ENCODE results near the gene PDE3B. TPM values are rescaled to one million over a fixed set of nuclear protein-coding genes. Genes with fewer than 3 reads are reported as not detected.
"Not testable (repeated sequence)": the region's sequence is repeated elsewhere in the genome, so short reads cannot be mapped to it uniquely, and the experiment has no call there.

The PDE3B gene
- total RNA-seq, 1 donor from 2014 or later: 14.1 TPM

- H3K27ac Mint-ChIP-seq (ENCODE audit: unreplicated experiment): no peak overlapping the region
- H3K27me3 Mint-ChIP-seq (ENCODE audit: unreplicated experiment): no peaks in the 10 kb centered on the region
- no peak for DNase-seq
- no peak overlapping the region for H3K4me3 Mint-ChIP-seq (ENCODE audit: unreplicated experiment)
- peaks cover 5% of the 10 kb centered on the region for H3K4me1 Mint-ChIP-seq (ENCODE audit: low read depth, unreplicated experiment)
- H3K9me3 Mint-ChIP-seq (ENCODE audit: unreplicated experiment): peaks cover 3% of the 10 kb centered on the region
- TF ChIP-seq CTCF (IDR thresholded peaks at IDR 0.05; ENCODE audit: partially characterized antibody, unreplicated experiment): no peak
- no peaks in the 10 kb centered on the region for H3K36me3 Mint-ChIP-seq (ENCODE audit: unreplicated experiment)
Measured at GRCh38 chr11:14793546-14793945, 149.9 kb downstream of the PDE3B start.

GRCh38 chr11:14796028-14796427, 152.4 kb downstream of the PDE3B start:
- H3K4me3 Mint-ChIP-seq (ENCODE audit: unreplicated experiment); H3K27me3 Mint-ChIP-seq (ENCODE audit: unreplicated experiment); H3K27ac Mint-ChIP-seq (ENCODE audit: unreplicated experiment); H3K4me1 Mint-ChIP-seq (ENCODE audit: low read depth, unreplicated experiment); DNase-seq; H3K9me3 Mint-ChIP-seq (ENCODE audit: unreplicated experiment); H3K36me3 Mint-ChIP-seq (ENCODE audit: unreplicated experiment): not testable (repeated sequence)

GRCh38 chr11:14803846-14804245, 160.2 kb downstream of the PDE3B start:
- H3K36me3 Mint-ChIP-seq (ENCODE audit: unreplicated experiment): no peaks in the 10 kb centered on the region
- DNase-seq: no peak
- no peak overlapping the region for H3K27ac Mint-ChIP-seq (ENCODE audit: unreplicated experiment)
- no peak for TF ChIP-seq CTCF (IDR thresholded peaks at IDR 0.05; ENCODE audit: partially characterized antibody, unreplicated experiment)
- H3K9me3 Mint-ChIP-seq (ENCODE audit: unreplicated experiment): no peaks in the 10 kb centered on the region
- no peaks in the 10 kb centered on the region for H3K27me3 Mint-ChIP-seq (ENCODE audit: unreplicated experiment)
- H3K4me1 Mint-ChIP-seq (ENCODE audit: low read depth, unreplicated experiment): no peaks in the 10 kb centered on the region
- H3K4me3 Mint-ChIP-seq (ENCODE audit: unreplicated experiment): no peak overlapping the region

- H3K27ac Mint-ChIP-seq (ENCODE audit: unreplicated experiment): no peak overlapping the region
- H3K27me3 Mint-ChIP-seq (ENCODE audit: unreplicated experiment): peaks cover 1% of the 10 kb centered on the region
- H3K36me3 Mint-ChIP-seq (ENCODE audit: unreplicated experiment): no peaks in the 10 kb centered on the region
- no peak for DNase-seq
- H3K4me3 Mint-ChIP-seq (ENCODE audit: unreplicated experiment): no peak overlapping the region
- no peaks in the 10 kb centered on the region for H3K4me1 Mint-ChIP-seq (ENCODE audit: low read depth, unreplicated experiment)
- no peaks in the 10 kb centered on the region for H3K9me3 Mint-ChIP-seq (ENCODE audit: unreplicated experiment)
- no peak for TF ChIP-seq CTCF (IDR thresholded peaks at IDR 0.05; ENCODE audit: partially characterized antibody, unreplicated experiment)
Measured at GRCh38 chr11:14809466-14809865, 165.9 kb downstream of the PDE3B start.

GRCh38 chr11:14812757-14813156, 169.2 kb downstream of the PDE3B start:
- no peaks in the 10 kb centered on the region for H3K36me3 Mint-ChIP-seq (ENCODE audit: unreplicated experiment)
- H3K4me3 Mint-ChIP-seq (ENCODE audit: unreplicated experiment): no peak overlapping the region
- H3K4me1 Mint-ChIP-seq (ENCODE audit: low read depth, unreplicated experiment): no peaks in the 10 kb centered on the region
- H3K27ac Mint-ChIP-seq (ENCODE audit: unreplicated experiment): no peak overlapping the region
- no peaks in the 10 kb centered on the region for H3K9me3 Mint-ChIP-seq (ENCODE audit: unreplicated experiment)
- peaks cover 1% of the 10 kb centered on the region for H3K27me3 Mint-ChIP-seq (ENCODE audit: unreplicated experiment)
- no peak for TF ChIP-seq CTCF (IDR thresholded peaks at IDR 0.05; ENCODE audit: partially characterized antibody, unreplicated experiment)
- DNase-seq: no peak

- Mint-ChIP-seq H3K9me3 (ENCODE audit: unreplicated experiment) (no peaks in the 10 kb centered on the region), H3K4me3 (ENCODE audit: unreplicated experiment) (no peak overlapping the region), H3K36me3 (ENCODE audit: unreplicated experiment) (no peaks in the 10 kb centered on the region)
Measured at GRCh38 chr11:14813516-14813915, 169.9 kb downstream of the PDE3B start.

More at GRCh38 chr11:14813516-14813915, 169.9 kb downstream of the PDE3B start:
- Mint-ChIP-seq H3K27me3 (ENCODE audit: unreplicated experiment) (peaks cover 1% of the 10 kb centered on the region), H3K27ac (ENCODE audit: unreplicated experiment) (no peak overlapping the region), H3K4me1 (ENCODE audit: low read depth, unreplicated experiment) (no peaks in the 10 kb centered on the region)
- DNase-seq: no peak
- no peak for TF ChIP-seq CTCF (IDR thresholded peaks at IDR 0.05; ENCODE audit: partially characterized antibody, unreplicated experiment)
